HG03457 (cell line): Measurements from ENCODE around the gene SHISA7.

Experiments
- ATAC-seq: cut with Tn5 transposase; IDR thresholded peaks from one replicate; pipeline ENCODE4 v1.9.1; 2021; ENCODE audit warnings: moderate number of reproducible peaks; ENCODE audit not compliant: unreplicated experiment

SHISA7 gene

DNA sequence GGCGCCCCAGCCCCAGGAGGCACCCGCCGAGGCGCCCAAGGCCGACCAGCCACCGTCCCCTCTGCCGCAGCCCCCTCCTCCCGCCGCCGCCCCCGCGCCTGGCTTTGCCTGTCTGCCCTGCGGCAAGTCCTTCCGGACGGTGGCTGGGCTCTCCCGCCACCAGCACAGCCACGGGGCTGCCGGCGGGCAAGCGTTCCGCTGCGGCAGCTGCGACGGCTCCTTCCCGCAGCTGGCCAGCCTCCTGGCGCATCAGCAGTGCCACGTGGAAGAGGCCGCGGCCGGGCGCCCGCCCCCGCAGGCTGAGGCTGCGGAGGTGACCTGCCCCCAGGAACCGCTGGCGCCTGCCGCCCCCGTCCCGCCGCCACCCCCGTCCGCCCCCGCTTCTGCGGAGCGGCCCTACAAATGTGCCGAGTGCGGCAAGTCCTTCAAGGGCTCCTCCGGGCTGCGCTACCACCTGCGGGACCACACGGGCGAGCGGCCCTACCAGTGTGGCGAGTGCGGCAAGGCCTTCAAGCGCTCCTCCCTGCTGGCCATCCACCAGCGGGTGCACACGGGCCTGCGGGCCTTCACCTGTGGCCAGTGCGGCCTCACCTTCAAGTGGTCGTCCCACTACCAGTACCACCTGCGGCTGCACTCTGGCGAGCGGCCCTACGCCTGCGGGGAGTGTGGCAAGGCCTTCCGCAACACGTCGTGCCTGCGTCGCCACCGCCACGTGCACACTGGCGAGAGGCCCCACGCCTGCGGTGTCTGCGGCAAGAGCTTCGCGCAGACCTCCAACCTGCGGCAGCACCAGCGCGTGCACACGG lies 39.3 kb upstream of the SHISA7 start:
- ATAC-seq, result no peak

- ATAC-seq, result no peak
These were observed 38.7 kb upstream of the SHISA7 start for GRCh38 chr19:55481794-55482155.

DNA sequence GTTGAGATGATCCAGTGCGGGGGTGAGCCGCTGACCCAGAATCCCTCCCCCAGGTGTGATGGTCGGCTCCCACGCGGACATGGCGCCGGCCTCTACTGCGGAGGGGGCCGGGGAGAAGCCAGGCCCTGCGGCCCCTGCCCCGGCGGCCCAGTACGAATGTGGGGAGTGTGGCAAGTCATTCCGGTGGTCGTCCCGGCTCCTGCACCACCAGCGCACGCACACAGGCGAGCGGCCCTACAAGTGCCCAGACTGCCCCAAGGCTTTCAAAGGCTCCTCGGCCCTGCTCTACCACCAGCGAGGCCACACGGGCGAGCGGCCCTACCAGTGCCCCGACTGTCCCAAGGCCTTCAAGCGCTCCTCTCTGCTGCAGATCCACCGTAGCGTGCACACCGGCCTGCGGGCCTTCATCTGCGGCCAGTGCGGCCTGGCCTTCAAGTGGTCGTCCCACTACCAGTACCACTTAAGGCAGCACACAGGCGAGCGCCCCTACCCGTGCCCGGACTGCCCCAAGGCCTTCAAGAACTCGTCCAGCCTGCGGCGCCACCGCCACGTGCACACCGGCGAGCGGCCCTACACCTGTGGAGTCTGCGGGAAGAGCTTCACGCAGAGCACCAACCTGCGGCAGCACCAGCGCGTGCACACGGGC lies 38.2 kb upstream of the SHISA7 start:
- ATAC-seq, result no peak

GRCh38 chr19:55479451-55480230 lies 36.5 kb upstream of the SHISA7 start:
- no peak for ATAC-seq

DNA sequence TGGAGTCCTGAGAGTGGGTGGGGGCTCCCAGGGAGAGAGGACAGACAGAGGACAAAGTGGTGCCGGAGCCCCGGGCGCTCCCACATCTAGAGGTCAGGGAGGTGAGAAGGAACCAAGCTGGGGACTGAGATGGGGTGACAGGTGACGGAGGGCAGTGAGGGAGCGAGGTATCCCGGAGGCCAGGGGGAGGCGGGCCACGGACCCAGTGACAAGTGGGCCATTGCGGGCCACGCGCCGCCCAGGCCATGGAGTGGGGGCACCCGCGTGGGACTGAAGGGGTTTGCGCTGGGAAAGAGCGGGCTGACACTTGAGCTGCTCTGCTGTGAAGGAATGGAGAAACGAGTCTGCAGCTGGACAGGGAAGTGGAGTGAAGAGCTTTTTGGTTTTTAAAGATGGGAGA lies 35.9 kb upstream of the SHISA7 start:
- no peak for ATAC-seq

DNA sequence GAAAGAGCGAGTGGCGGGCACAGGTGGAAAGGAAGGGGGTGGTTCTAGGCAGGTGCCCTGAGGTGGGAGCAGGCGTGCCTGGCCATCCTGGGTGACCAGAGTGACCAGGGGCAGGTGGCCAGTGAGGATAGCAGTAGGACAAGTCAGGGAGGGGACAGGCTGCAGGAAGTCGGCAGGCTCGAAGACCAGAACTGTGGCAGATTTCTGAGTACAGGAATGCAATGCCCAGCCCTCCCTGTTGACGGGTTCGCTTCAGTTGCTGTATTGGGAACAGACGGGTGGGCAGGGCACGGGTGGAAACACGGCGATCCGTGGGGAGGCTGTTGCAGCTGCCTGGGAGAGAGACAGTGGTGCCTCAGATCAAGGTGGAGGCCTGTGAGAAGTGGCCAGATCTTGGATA lies 35.3 kb upstream of the SHISA7 start:
- ATAC-seq, result no peak

GRCh38 chr19:55477905-55478304 lies 34.8 kb upstream of the SHISA7 start:
- no peak for ATAC-seq

- ATAC-seq, result peak; percentile 67
These were observed 33.1 kb upstream of the SHISA7 start, which contains the start of gene ZNF628 for GRCh38 chr19:55476100-55476775. Gene ZNF628 (plus strand): TSS chr19:55476617. CDS start chr19:55479911, 3,294 bp downstream.

DNA sequence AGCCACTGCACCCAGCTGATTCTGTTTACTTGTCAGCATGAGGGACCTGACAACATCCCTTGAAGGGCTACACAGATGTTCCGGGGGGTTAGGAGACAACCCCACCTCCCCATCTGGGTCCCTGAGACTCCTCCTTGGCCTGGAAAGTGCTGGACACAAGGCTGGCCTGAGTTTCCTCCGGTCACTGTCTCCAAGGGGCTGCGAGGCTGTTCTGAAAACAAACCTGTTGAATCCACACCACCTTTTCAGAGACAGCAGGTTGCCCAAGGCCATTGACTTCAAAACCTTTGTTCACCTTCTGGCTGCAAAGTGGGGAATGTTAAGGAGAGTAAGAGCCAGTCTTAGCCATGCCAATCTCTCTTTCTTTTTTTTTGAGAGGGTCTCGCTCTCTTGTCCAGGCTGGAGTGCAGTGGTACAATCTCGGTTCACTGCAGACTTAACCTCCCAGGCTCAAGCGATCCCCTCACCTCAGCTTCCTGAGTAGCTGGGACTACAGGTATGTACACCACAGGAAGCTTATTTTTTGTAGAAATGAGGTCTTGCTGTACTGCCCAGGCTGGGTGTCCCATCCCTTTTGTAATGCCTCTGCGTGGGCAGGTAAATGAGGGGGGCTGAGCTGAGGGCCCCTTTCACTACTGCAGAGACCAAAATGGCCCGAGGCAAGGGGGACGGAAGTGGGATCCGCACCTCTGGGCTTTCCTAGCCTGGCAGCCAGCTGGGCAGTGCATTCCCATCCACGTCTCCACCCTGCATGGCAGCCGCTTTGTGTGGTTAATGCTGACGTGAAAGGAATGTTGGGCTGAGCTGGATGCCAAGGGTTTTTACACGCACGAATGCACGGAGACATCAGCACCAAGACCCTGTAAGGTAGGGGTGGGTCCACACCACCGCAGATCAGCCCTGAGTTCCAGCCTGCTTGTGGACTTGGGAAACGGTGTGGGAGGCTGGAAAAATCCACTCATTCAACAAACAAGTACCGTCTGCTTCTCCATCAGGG lies 31.5 kb upstream of the SHISA7 start:
- ATAC-seq, result no peak

GRCh38 chr19:55473225-55474012 lies 30.3 kb upstream of the SHISA7 start:
- ATAC-seq, result no peak

- ATAC-seq, result no peak
These were observed 29.4 kb upstream of the SHISA7 start for GRCh38 chr19:55472463-55472862.

GRCh38 chr19:55471266-55471665 lies 28.2 kb upstream of the SHISA7 start:
- no peak for ATAC-seq

DNA sequence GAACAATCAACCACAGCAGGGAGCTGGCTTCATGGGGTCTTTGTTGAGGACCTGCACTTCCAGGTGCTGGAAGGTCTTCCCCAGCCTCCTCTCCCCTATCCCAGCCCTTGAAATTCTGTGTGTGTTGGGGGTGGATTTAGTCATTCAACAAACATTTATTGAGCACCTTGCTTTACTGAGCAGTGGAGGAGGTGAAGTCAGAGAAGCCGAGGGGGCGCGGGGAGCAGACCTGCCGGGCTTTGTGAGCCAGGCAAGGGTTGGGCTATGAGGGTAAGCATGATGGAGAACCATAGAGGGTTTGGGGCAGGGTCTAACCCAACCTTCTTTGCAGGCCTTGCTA lies 24.9 kb upstream of the SHISA7 start:
- ATAC-seq, result no peak

DNA sequence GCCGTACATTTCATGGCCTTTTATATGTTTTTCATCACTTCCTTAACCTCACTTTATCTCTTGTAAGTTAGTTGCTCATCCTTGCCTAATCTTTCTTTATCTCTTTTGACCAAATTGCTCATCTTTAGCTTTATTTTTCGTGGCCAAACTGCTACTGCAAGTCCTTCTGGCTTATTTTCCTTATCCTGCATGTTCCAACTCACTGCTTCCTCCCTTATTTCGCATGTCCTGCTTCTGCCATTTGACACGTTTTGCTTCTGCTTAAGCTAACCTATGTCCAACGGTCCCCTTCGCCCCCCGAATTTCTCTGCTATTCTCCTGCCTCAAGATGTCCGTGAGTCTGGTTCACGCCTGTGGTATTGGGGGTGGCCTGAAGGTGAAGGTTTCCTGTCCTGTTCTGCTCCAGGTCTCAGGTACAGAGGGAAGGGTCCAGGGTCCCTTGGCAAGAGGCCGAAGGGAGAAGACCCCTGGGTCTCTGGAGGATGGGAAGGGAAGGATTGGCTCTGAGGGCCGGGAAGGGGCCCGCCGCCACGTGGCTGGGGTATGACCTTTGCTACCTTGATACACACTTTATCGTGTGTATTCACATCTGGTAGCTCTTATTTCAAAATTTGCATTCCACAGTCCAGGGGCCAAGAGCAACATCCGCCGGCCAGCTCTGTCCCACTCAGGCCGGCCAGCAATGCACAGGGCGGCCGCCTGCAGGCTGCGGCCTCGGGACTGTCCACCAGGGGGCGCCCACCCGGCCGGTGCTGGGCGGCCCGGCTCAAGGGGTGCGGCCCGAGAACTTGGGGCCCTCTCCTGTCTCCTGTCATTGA lies 24.3 kb upstream of the SHISA7 start:
- ATAC-seq, result no peak

DNA sequence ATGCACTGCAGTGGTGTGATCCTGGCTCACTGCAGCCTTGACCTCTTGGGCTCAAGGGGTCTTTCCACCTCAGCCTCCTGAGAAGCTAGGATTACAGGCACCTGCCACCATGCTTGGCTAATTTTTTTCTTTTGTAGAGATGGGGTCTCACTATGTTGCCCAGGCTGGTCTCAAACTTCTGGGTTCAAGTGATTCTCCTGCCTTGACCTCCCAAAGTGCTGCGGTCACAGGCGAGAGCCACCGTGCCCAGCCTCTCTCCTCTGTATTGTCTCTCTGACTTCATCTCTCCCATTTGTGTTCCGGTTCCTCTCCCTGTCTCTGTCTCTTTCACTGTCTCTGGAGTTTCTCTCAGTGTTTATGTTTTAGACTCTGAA lies 23.1 kb upstream of the SHISA7 start:
- no peak for ATAC-seq

DNA sequence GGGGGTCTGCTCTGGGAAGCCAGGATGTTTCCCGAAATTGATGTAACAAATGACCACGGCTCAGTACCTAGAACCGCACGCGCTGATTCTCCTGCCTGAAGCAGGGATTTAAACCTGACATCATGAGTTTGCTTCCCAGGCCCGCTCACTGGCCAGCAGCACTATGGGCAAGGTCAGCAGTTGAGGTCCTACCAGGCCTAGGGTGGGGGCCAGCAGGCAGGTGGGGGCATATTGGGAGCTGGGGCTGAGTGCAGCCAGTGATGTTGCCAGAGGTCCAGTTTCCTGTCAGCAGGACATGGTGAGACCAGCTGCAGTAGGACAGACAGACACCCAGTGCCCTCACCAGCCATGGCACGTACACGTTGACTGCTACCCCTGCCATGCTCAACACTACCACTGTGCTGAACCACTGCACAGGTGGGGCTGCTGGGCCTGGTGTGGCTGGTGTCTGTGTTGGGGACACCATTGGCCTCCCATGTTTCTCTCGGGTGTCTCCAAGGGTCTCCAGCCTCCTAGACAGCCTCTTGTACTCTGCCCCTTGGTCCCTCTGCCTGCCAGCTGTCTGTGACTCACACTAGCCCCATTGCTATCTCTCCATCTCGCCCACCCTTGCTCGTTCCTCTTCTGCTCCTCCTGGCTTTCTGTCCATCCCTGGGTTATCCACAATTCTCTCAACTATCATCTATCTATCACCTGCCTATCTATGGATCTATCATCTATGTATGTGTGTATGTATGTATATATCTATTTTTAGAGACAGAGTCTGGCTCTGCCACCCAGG lies 22.6 kb upstream of the SHISA7 start:
- no peak for ATAC-seq

- no peak for ATAC-seq
These were observed 21.6 kb upstream of the SHISA7 start, which contains the start of gene C19orf85 for GRCh38 chr19:55464662-55465054. Gene C19orf85 (minus strand): TSS chr19:55464751. CDS start chr19:55464554, 197 bp downstream.
